MM.1S (cell line): ENCODE measurements around the gene FECH.

Experiments used
- CTCF ChIP-seq: fragments of 300-600 bp; sonication (generic); IDR thresholded peaks from 2 replicates; pipeline ENCODE4 v1.5.1; 2016; ENCODE audit warnings: antibody characterized with exemption, low read length, mixed read lengths
- EZH2 ChIP-seq: fragments of 300-600 bp; sonication (generic); optimal IDR thresholded peaks from 2 replicates; pipeline ENCODE3; 2017; ENCODE audit warnings: low read depth, mild to moderate bottlenecking, antibody characterized with exemption, low read length, mixed read lengths

- TF ChIP-seq CTCF (no peak), EZH2 (no peak)
These were observed 2.1 kb downstream of the FECH start for GRCh38 chr18:57584444-57584843.
